Mucosa of descending colon (tissue), 3 donors: ENCODE results near the gene TH. TPM values are rescaled to one million over a fixed set of nuclear protein-coding genes. Genes with fewer than 3 reads are reported as not detected.
"Not testable (repeated sequence)": the region's sequence is repeated elsewhere in the genome, so short reads cannot be mapped to it uniquely, and the experiment has no call there.

ENCODE experiments used
- ATAC-seq: fragments of 200-7000 bp; cut with Tn5 transposase; one replicate; pipeline ENCODE4 v1.9.1; 2020; ENCODE audit warnings: mild to moderate bottlenecking, moderate library complexity
- DNase-seq, 3 donors: peaks; one replicate each; pipeline ENCODE4 v3.0.0-alpha.2; 2020
- H3K36me3 ChIP-seq: fragments of 200-600 bp; one replicate; pipeline ENCODE4 v1.8.0; 2021; ENCODE audit warnings: low read depth, mild to moderate bottlenecking
- H3K4me1 ChIP-seq: fragments of 200-600 bp; one replicate; pipeline ENCODE4 v1.8.0; 2021; ENCODE audit warnings: low read depth, mild to moderate bottlenecking
- H3K4me3 ChIP-seq: fragments of 200-600 bp; one replicate; pipeline ENCODE4 v1.8.0; 2021; ENCODE audit warnings: mild to moderate bottlenecking
- H3K9me3 ChIP-seq: fragments of 200-600 bp; one replicate; pipeline ENCODE4 v1.8.0; 2021; ENCODE audit warnings: mild to moderate bottlenecking
- CTCF ChIP-seq: fragments of 200-600 bp; IDR thresholded peaks from one replicate; pipeline ENCODE4 v1.8.0; 2022; ENCODE audit warnings: antibody characterized with exemption, mild to moderate bottlenecking
- intact Hi-C, 2 donors: fragments of 100-400 bp; cut with DNase I in 1 of 2; cut with micrococcal nuclease in 1 of 2; formaldehyde crosslinking; loops; one replicate each; pipeline versions ENCODE4 v1.11.0 to v1.11.1; 2022; cut with DNase I, micrococcal nuclease
- total RNA-seq, 3 donors: library from RNA; stranded (reverse); fragmentation: NEBNext Ultra II Directional in 2 of 3; extraction: Animal tissue kit (Norgen Biotek cat#: 25700) in 2 of 3; gene quantifications; one replicate each; pipeline versions ENCODE4 v1.2.1 to v1.2.4, GENCODE V29; 2021 to 2023
- donor health status: DM: no; HTN: no; CAD: no; lungs with moderate emphysema.
- donor health status: DM: no; HTN: no; CAD: no.
- donor health status: DM: no; HTN: yes; CAD: no.

TH gene
- total RNA-seq, 3 donors from 2014 or later, result 0.17 TPM; not detected in 2

DNA sequence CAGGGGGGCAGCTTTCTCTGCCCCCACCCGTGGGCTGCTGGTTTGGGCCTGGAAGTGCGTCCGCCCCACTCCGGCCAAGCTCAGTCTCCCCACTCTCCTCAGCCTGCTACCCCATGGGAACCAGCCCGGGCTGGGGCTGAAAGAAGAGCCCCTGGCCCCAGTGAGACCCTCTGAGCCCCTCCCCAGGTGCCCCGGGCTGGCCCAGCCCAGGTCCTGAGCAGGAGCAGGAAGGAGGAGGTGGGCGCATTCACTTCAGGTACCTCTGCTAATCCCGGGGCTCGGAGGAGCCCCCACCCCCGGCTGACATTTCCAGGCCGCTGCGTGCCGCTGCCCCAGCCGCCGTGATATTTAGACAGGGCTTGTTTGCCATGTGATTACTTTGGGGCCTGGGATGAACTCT lies 8.7 kb upstream of the TH start:
- no peak for ATAC-seq
- H3K9me3 ChIP-seq, result no peaks in the 10 kb centered on the region
- H3K36me3 ChIP-seq, result no peaks in the 10 kb centered on the region
- no peak for TF ChIP-seq CTCF
- no peak overlapping the region for H3K4me3 ChIP-seq
- intact Hi-C loops, result loop anchor here in 1 of 2 donors (10.0 kb wide), 1 partner anchor 244 kb away; no protein-coding TSS in a partner anchor
- DNase-seq, result no peak
- no peaks in the 10 kb centered on the region for H3K4me1 ChIP-seq

DNA sequence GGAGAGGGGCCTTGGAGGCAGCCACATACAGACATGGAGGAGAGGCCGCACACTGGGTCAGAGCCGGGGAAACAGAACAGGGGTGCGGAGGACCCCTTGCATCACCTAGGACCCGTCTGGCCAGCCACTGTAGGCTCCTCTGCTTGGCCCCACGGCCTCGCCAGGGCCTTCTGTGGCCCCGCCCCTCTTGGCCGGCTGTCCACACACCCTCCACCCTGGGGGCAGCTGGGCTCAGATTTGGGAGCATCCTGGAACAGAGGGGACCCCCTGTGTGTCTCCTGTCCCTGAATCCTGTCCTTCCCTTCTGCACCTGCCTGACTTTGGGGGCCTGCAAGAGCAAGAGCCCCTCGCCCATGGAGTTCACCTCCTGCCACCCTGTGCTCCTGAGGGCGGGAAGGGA lies 7.9 kb upstream of the TH start:
- Histone ChIP-seq H3K4me1 (no peaks in the 10 kb centered on the region), H3K9me3 (no peaks in the 10 kb centered on the region), H3K4me3 (no peak overlapping the region), H3K36me3 (no peaks in the 10 kb centered on the region)
- DNase-seq (no peak), ATAC-seq (no peak)
- no peak for TF ChIP-seq CTCF
- intact Hi-C loops, result no loop called here

- intact Hi-C loops, result no loop called here
- ATAC-seq, result no peak
Measured at GRCh38 chr11:2178906-2179494, 7.4 kb upstream of the TH start.

GRCh38 chr11:2178055-2178773 lies 6.6 kb upstream of the TH start:
- H3K4me3 ChIP-seq, intact Hi-C loops, ATAC-seq, H3K36me3 ChIP-seq, DNase-seq, H3K4me1 ChIP-seq, H3K9me3 ChIP-seq: not testable (repeated sequence)

More at GRCh38 chr11:2178906-2179494, 7.4 kb upstream of the TH start:
- Histone ChIP-seq H3K4me1 (no peaks in the 10 kb centered on the region), H3K36me3 (no peaks in the 10 kb centered on the region), H3K4me3 (no peak overlapping the region), H3K9me3 (no peaks in the 10 kb centered on the region)
- no peak for DNase-seq
- no peak for TF ChIP-seq CTCF

DNA sequence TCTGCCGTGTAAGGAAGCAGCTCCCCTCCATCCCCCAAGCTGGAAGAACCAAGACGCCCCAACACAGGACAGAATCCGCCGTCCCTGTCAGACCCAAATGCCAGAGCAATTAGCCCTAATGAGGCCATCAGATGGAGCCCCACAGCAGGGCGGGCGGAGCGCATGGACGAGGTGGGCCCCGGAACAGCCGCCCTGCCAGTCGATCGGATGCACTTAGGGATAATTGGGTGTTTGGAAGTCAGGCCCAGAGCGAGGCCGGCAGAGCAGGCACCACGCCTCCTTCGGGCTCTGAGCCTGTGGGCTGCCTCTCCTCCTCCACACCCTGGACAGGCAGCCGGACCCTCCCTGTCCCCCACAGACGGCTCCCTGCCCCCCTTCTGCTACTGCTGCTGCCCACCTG lies 5.5 kb upstream of the TH start:
- ATAC-seq (no peak), DNase-seq (no peak)
- no peak for TF ChIP-seq CTCF
- intact Hi-C loops, result no loop called here
- H3K36me3 ChIP-seq, result no peaks in the 10 kb centered on the region
- no peaks in the 10 kb centered on the region for H3K4me1 ChIP-seq
- no peaks in the 10 kb centered on the region for H3K9me3 ChIP-seq
- no peak overlapping the region for H3K4me3 ChIP-seq

- Histone ChIP-seq H3K9me3 (no peaks in the 10 kb centered on the region), H3K4me3 (no peak overlapping the region), H3K4me1 (no peaks in the 10 kb centered on the region), H3K36me3 (no peaks in the 10 kb centered on the region)
- DNase-seq (no peak), ATAC-seq (no peak)
- no peak for TF ChIP-seq CTCF
- intact Hi-C loops, result no loop called here
Measured at GRCh38 chr11:2176389-2176900, 4.8 kb upstream of the TH start.
